ENCODE measurements around the gene PI4KB. TPM values are rescaled to one million over a fixed set of nuclear protein-coding genes. Genes with fewer than 3 reads are reported as not detected.
A peak's percentile ranks its signal among the peaks of the same experiment; 100 is the strongest.

Gene PI4KB
- total and polyA plus RNA-seq, 9 of the 15 experiments (the other 6 are each of a cell fraction or from before 2014, with no cell fraction given): 3.1 to 65.4 (median 45.1) TPM

DNA sequence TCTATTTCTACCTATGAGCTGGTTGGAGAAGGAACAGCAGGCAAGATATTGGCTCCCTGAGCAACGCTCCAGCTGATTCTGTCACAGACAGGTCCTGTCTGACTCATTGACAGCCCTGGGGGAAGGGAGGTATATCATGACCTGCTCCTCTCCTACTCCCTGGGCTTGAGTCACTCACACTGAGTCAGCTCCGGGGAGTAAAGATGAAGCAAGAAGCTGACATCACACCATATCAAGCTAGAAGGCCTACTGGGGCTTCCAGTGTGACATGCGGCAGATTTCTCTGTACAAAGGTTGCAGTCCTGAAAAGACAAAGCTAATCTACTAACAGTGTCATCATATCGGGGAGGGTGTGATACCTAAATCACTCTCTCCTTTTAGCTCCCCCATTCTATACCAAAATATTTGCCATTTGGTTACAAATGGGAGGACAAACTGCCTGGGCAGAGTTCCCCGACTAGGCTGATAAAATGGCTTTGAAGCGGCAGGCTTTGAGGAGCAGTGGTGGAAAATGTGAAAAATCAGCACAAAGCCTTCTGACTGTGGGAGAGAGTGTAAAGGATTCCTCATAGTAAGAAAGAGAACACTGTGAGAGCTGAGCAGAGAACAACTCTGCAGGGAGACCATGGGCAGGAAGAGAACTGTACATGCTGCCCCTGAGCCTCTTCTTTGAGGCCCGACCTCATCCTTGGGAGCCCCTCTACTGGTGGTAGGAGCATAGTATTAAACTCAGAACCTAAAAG lies 15.5 kb downstream of the PI4KB start (continued):
- TF ChIP-seq ZNF134 (CRISPR knock-in tag; conservative IDR thresholded peaks at IDR 0.05): no peak
- TF ChIP-seq HMGN3 (IDR thresholded peaks at IDR 0.05; ENCODE audit: borderline replicate concordance, extremely low read depth, insufficient read length, low read depth, low read length): no peak
- TF ChIP-seq CTBP1 (IDR thresholded peaks at IDR 0.05; ENCODE audit: borderline replicate concordance): peak; percentile 84; the same call in 1 of the 2 replicates
- TF ChIP-seq RBM22 (IDR thresholded peaks at IDR 0.05; ENCODE audit: low read depth, low read length, poor library complexity, severe bottlenecking): no peak
- TF ChIP-seq, protein P1, sequence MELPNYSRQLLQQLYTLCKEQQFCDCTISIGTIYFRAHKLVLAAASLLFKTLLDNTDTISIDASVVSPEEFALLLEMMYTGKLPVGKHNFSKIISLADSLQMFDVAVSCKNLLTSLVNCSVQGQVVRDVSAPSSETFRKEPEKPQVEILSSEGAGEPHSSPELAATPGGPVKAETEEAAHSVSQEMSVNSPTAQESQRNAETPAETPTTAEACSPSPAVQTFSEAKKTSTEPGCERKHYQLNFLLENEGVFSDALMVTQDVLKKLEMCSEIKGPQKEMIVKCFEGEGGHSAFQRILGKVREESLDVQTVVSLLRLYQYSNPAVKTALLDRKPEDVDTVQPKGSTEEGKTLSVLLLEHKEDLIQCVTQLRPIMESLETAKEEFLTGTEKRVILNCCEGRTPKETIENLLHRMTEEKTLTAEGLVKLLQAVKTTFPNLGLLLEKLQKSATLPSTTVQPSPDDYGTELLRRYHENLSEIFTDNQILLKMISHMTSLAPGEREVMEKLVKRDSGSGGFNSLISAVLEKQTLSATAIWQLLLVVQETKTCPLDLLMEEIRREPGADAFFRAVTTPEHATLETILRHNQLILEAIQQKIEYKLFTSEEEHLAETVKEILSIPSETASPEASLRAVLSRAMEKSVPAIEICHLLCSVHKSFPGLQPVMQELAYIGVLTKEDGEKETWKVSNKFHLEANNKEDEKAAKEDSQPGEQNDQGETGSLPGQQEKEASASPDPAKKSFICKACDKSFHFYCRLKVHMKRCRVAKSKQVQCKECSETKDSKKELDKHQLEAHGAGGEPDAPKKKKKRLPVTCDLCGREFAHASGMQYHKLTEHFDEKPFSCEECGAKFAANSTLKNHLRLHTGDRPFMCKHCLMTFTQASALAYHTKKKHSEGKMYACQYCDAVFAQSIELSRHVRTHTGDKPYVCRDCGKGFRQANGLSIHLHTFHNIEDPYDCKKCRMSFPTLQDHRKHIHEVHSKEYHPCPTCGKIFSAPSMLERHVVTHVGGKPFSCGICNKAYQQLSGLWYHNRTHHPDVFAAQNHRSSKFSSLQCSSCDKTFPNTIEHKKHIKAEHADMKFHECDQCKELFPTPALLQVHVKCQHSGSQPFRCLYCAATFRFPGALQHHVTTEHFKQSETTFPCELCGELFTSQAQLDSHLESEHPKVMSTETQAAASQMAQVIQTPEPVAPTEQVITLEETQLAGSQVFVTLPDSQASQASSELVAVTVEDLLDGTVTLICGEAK (IDR thresholded peaks at IDR 0.05): 0 out of 2 replicates have a peak, but pooled peaks have one; percentile 13
- TF ChIP-seq, protein P1 (CRISPR knock-in tag; IDR thresholded peaks at IDR 0.05): no peak
- TF ChIP-seq, protein P2, sequence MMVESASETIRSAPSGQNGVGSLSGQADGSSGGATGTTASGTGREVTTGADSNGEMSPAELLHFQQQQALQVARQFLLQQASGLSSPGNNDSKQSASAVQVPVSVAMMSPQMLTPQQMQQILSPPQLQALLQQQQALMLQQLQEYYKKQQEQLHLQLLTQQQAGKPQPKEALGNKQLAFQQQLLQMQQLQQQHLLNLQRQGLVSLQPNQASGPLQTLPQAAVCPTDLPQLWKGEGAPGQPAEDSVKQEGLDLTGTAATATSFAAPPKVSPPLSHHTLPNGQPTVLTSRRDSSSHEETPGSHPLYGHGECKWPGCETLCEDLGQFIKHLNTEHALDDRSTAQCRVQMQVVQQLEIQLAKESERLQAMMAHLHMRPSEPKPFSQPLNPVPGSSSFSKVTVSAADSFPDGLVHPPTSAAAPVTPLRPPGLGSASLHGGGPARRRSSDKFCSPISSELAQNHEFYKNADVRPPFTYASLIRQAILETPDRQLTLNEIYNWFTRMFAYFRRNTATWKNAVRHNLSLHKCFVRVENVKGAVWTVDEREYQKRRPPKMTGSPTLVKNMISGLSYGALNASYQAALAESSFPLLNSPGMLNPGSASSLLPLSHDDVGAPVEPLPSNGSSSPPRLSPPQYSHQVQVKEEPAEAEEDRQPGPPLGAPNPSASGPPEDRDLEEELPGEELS (CRISPR knock-in tag; IDR thresholded peaks at IDR 0.05; ENCODE audit: borderline replicate concordance): 0 out of 2 replicates have a peak, but pooled peaks have one; percentile 66
- TF ChIP-seq L3MBTL2 (IDR thresholded peaks at IDR 0.05): peak; percentile 94
- TF ChIP-seq KAT2B (IDR thresholded peaks at IDR 0.05; ENCODE audit: low read depth, low read length): no peak
- TF ChIP-seq, protein P3, sequence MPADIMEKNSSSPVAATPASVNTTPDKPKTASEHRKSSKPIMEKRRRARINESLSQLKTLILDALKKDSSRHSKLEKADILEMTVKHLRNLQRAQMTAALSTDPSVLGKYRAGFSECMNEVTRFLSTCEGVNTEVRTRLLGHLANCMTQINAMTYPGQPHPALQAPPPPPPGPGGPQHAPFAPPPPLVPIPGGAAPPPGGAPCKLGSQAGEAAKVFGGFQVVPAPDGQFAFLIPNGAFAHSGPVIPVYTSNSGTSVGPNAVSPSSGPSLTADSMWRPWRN (IDR thresholded peaks at IDR 0.05; ENCODE audit: low read depth): peak; percentile 16; the same call in 1 of the 2 replicates
- no peak for TF ChIP-seq TEAD2 (tag; IDR thresholded peaks at IDR 0.05)
- TF ChIP-seq, protein P4, sequence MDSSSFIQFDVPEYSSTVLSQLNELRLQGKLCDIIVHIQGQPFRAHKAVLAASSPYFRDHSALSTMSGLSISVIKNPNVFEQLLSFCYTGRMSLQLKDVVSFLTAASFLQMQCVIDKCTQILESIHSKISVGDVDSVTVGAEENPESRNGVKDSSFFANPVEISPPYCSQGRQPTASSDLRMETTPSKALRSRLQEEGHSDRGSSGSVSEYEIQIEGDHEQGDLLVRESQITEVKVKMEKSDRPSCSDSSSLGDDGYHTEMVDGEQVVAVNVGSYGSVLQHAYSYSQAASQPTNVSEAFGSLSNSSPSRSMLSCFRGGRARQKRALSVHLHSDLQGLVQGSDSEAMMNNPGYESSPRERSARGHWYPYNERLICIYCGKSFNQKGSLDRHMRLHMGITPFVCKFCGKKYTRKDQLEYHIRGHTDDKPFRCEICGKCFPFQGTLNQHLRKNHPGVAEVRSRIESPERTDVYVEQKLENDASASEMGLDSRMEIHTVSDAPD (CRISPR knock-in tag; IDR thresholded peaks at IDR 0.05): peak; percentile 45; the same call in 1 of the 2 replicates
- TF ChIP-seq NR2C2 (CRISPR knock-in tag; IDR thresholded peaks at IDR 0.05): peak; percentile 49; the same call in 1 of the 2 replicates
- peak; percentile 84 for TF ChIP-seq NR2C2 (tag; IDR thresholded peaks at IDR 0.05)
